WTC11 (cell line): ENCODE results near the gene MCF2L2. TPM values are rescaled to one million over a fixed set of nuclear protein-coding genes. Genes with fewer than 3 reads are reported as not detected.
"Not testable (repeated sequence)": the region's sequence is repeated elsewhere in the genome, so short reads cannot be mapped to it uniquely, and the experiment has no call there.

Experiments
- ATAC-seq: fragments of 200-7000 bp; cut with Tn5 transposase; 2 replicates; pipeline ENCODE4 v1.10.0; 2021; ENCODE audit warnings: mild to moderate bottlenecking, moderate library complexity
- CTCF ChIA-PET: fragments of 300-600 bp; sonication (Branson Sonifier 250); formaldehyde crosslinking; loops from one replicate; lab custom pipeline; 2021; ENCODE audit warnings: antibody characterized with exemption; lab: Charles Lee
- POLR2A ChIA-PET: fragments of 350-600 bp; sonication (Branson Sonifier 250); formaldehyde crosslinking; loops from one replicate; lab custom pipeline; 2021; ENCODE audit warnings: antibody characterized with exemption; lab: Charles Lee
- DNase-seq: peaks from one replicate; pipeline ENCODE4 v3.0.0; 2021; ENCODE audit warnings: low spot score
- H3K27ac Mint-ChIP-seq: 2 replicates; pipeline ENCODE4 v1.8.0; 2021; ENCODE audit warnings: mixed read lengths
- H3K27me3 Mint-ChIP-seq: 2 replicates; pipeline ENCODE4 v1.8.0; 2021; ENCODE audit warnings: low read depth, mild to moderate bottlenecking, moderate library complexity, mixed read lengths
- H3K36me3 Mint-ChIP-seq: 2 replicates; pipeline ENCODE4 v1.8.0; 2021; ENCODE audit warnings: mixed read lengths
- H3K4me1 Mint-ChIP-seq: 2 replicates; pipeline ENCODE4 v1.8.0; 2022; ENCODE audit warnings: mixed read lengths
- H3K4me3 Mint-ChIP-seq: 2 replicates; pipeline ENCODE4 v1.8.0; 2021; ENCODE audit warnings: mild to moderate bottlenecking, moderate library complexity, mixed read lengths
- H3K9me3 Mint-ChIP-seq: 2 replicates; pipeline ENCODE4 v1.8.0; 2021; ENCODE audit warnings: mixed read lengths
- ATF3 ChIP-seq: sonication (generic); formaldehyde crosslinking; conservative IDR thresholded peaks from 2 replicates; pipeline ENCODE4 v1.8.1; 2022; ENCODE audit warnings: mild to moderate bottlenecking, missing genetic modification reagents
- ATF6 ChIP-seq: sonication (generic); formaldehyde crosslinking; IDR thresholded peaks from 2 replicates; pipeline ENCODE4 v1.8.1; 2023; ENCODE audit warnings: mild to moderate bottlenecking, missing genetic modification reagents
- CDX4 ChIP-seq: fragments of 250-450 bp; sonication (Bioruptor Pico); IDR thresholded peaks from 2 replicates; pipeline ENCODE4 v1.9.0; 2021; ENCODE audit warnings: moderate library complexity, mild to moderate bottlenecking, inconsistent platforms, borderline replicate concordance
- CREM ChIP-seq: sonication (generic); formaldehyde crosslinking; IDR thresholded peaks from 2 replicates; pipeline ENCODE4 v1.8.1; 2022; ENCODE audit warnings: mild to moderate bottlenecking, missing genetic modification reagents, moderate library complexity
- EMX1 ChIP-seq: fragments of 250-450 bp; sonication (Bioruptor Pico); IDR thresholded peaks from 2 replicates; pipeline ENCODE4 v1.8.0; 2021; ENCODE audit warnings: mild to moderate bottlenecking
- FOXP1 ChIP-seq: sonication (generic); formaldehyde crosslinking; IDR thresholded peaks from 2 replicates; pipeline ENCODE4 v1.8.0; 2022; ENCODE audit warnings: missing genetic modification reagents, mild to moderate bottlenecking, moderate library complexity, borderline replicate concordance
- HMGXB4 ChIP-seq: sonication (generic); formaldehyde crosslinking; IDR thresholded peaks from 2 replicates; pipeline ENCODE4 v1.8.1; 2023; ENCODE audit warnings: mild to moderate bottlenecking, moderate library complexity, missing genetic modification reagents
- JAZF1 ChIP-seq: fragments of 250-450 bp; sonication (Bioruptor Pico); IDR thresholded peaks from 2 replicates; pipeline ENCODE4 v1.9.0; 2021; ENCODE audit warnings: moderate library complexity, mild to moderate bottlenecking, inconsistent platforms
- JUN ChIP-seq: sonication (generic); formaldehyde crosslinking; IDR thresholded peaks from 2 replicates; pipeline ENCODE4 v1.8.0; 2023; ENCODE audit warnings: mild to moderate bottlenecking, missing genetic modification reagents
- NR2C2 ChIP-seq: sonication (generic); formaldehyde crosslinking; IDR thresholded peaks from 2 replicates; pipeline ENCODE4 v1.8.0; 2022; ENCODE audit warnings: mild to moderate bottlenecking, missing genetic modification reagents
- SMAD4 ChIP-seq: sonication (generic); formaldehyde crosslinking; IDR thresholded peaks from 2 replicates; pipeline ENCODE4 v1.8.0; 2022; ENCODE audit warnings: mild to moderate bottlenecking, missing genetic modification reagents
- ZNF138 ChIP-seq: sonication (generic); formaldehyde crosslinking; conservative IDR thresholded peaks from 2 replicates; pipeline ENCODE4 v1.8.1; 2022; ENCODE audit warnings: mild to moderate bottlenecking, moderate library complexity, missing genetic modification reagents
- ZNF263 ChIP-seq: sonication (generic); formaldehyde crosslinking; IDR thresholded peaks from 2 replicates; pipeline ENCODE4 v1.8.1; 2022; ENCODE audit warnings: low read depth, mild to moderate bottlenecking, moderate library complexity, missing genetic modification reagents
- ZNF396 ChIP-seq: fragments of 250-450 bp; sonication (Bioruptor Pico); IDR thresholded peaks from 2 replicates; pipeline ENCODE4 v1.8.0; 2021; ENCODE audit warnings: mild to moderate bottlenecking, moderate library complexity, borderline replicate concordance
- ZNF532 ChIP-seq: fragments of 250-450 bp; sonication (Bioruptor Pico); IDR thresholded peaks from 2 replicates; pipeline ENCODE4 v1.9.0; 2021; ENCODE audit warnings: mild to moderate bottlenecking, borderline replicate concordance
- ZNF671 ChIP-seq: fragments of 250-450 bp; sonication (Bioruptor Pico); IDR thresholded peaks from 2 replicates; pipeline ENCODE4 v1.8.0; 2021; ENCODE audit warnings: mild to moderate bottlenecking
- ZSCAN18 ChIP-seq: fragments of 250-450 bp; sonication (Bioruptor Pico); IDR thresholded peaks from 2 replicates; pipeline ENCODE4 v2.1.2; 2022; ENCODE audit warnings: mild to moderate bottlenecking, moderate library complexity
- total RNA-seq: library from RNA; stranded (reverse); gene quantifications from 3 replicates; pipeline ENCODE4 v1.2.3, GENCODE V29; 2021

Gene MCF2L2
- total RNA-seq, 1 experiment from 2014 or later = 7.5 TPM

- TF ChIP-seq SMAD4 (no peak), HMGXB4 (CRISPR knock-in tag) (no peak), JAZF1 (CRISPR knock-in tag) (no peak)
Observed at GRCh38 chr3:183230826-183231225, 197.6 kb downstream of the MCF2L2 start (continued).

- H3K9me3 Mint-ChIP-seq, H3K4me1 Mint-ChIP-seq, H3K36me3 Mint-ChIP-seq, H3K4me3 Mint-ChIP-seq, H3K27ac Mint-ChIP-seq, CTCF ChIA-PET, DNase-seq, H3K27me3 Mint-ChIP-seq, POLR2A ChIA-PET, ATAC-seq: not testable (repeated sequence)
Observed at GRCh38 chr3:183230251-183230650, 198.2 kb downstream of the MCF2L2 start.

GRCh38 chr3:183229178-183229577, 199.2 kb downstream of the MCF2L2 start:
- DNase-seq = no peak
- Mint-ChIP-seq H3K27ac (no peak overlapping the region), H3K9me3 (0 out of 2 replicates have a peak, but pooled peaks cover 4% of the 10 kb centered on the region), H3K27me3 (no peaks in the 10 kb centered on the region)
- POLR2A ChIA-PET = no interaction called here
- CTCF ChIA-PET = no interaction called here
- TF ChIP-seq FOXP1 (no peak), JUN (CRISPR knock-in tag) (no peak), ZNF396 (CRISPR knock-in tag) (no peak), NR2C2 (no peak), EMX1 (no peak), ZSCAN18 (CRISPR knock-in tag) (no peak), CDX4 (no peak), ZNF671 (CRISPR knock-in tag) (no peak), HMGXB4 (CRISPR knock-in tag) (no peak), ZNF263 (no peak), ATF6 (CRISPR knock-in tag) (no peak)
- TF ChIP-seq, all 79 proteins: peak for 0
- Mint-ChIP-seq H3K36me3 (no peaks in the 10 kb centered on the region), H3K4me3 (no peak overlapping the region), H3K4me1 (no peaks in the 10 kb centered on the region)
- ATAC-seq = no peak

- DNase-seq = no peak
- Mint-ChIP-seq H3K4me1 (no peaks in the 10 kb centered on the region), H3K27ac (no peak overlapping the region), H3K4me3 (no peak overlapping the region), H3K9me3 (0 out of 2 replicates have a peak, but pooled peaks cover 4% of the 10 kb centered on the region), H3K36me3 (no peaks in the 10 kb centered on the region), H3K27me3 (no peaks in the 10 kb centered on the region)
- CTCF ChIA-PET = interaction anchor here (0.7 kb wide), 1 partner anchor 155 kb away, joined by 3 read pairs; no protein-coding TSS in a partner anchor
- POLR2A ChIA-PET = interaction anchor here (0.6 kb wide), 1 partner anchor 532 kb away, joined by 4 read pairs; no protein-coding TSS in a partner anchor
- no peak for ATAC-seq
- TF ChIP-seq ATF3 (CRISPR knock-in tag) (no peak), CREM (no peak), ZNF532 (CRISPR knock-in tag) (no peak), ZNF138 (CRISPR knock-in tag) (no peak)
Observed at GRCh38 chr3:183227586-183227985, 200.8 kb downstream of the MCF2L2 start.
